HG03103 (cell line): ENCODE data around the gene NEDD1.

Source experiments
- ATAC-seq: cut with Tn5 transposase; IDR thresholded peaks from one replicate; pipeline ENCODE4 v1.9.1; 2021; ENCODE audit warnings: low read depth; ENCODE audit not compliant: unreplicated experiment

NEDD1 gene

GRCh38 chr12:97003276-97003675 lies 96.2 kb downstream of the NEDD1 start:
- ATAC-seq = no peak
